AG04449 (cell line): ENCODE results near the gene MEIS2.

Experiments used
- CTCF ChIA-PET: fragments of 350-600 bp; formaldehyde crosslinking; extraction: SDS; loops from one replicate; lab custom pipeline; 2021; ENCODE audit warnings: antibody characterized with exemption; lab: Yijun Ruan, JAX
- POLR2A ChIA-PET: fragments of 400-600, 350-600 bp; formaldehyde crosslinking; extraction: SDS; loops from one replicate; lab custom pipeline; 2020; ENCODE audit warnings: antibody characterized with exemption, inconsistent platforms; lab: Yijun Ruan, JAX
- DNase-seq: peaks from one replicate; pipeline ENCODE4 v3.0.0-alpha.2; 2010; ENCODE audit warnings: low read depth, low spot score
- H3K4me3 ChIP-seq: 2 replicates; pipeline ENCODE4 v1.5.1; 2011; ENCODE audit warnings: low read depth, mild to moderate bottlenecking, control low read depth, low read length
- TF ChIP-seq, protein P1 (sequence below): IDR thresholded peaks from one replicate; pipeline ENCODE4 v1.5.1; 2011; ENCODE audit warnings: mild to moderate bottlenecking, moderate library complexity, low read length, control low read depth, inconsistent platforms; ENCODE audit not compliant: insufficient read depth; ENCODE audit errors: missing control alignments

MEIS2 gene

GRCh38 chr15:36940636-36941260, 159.6 kb downstream of the MEIS2 start:
- no peak overlapping the region for H3K4me3 ChIP-seq
- ChIA-PET CTCF (no interaction called here), POLR2A (no interaction called here)
- TF ChIP-seq, protein P1, sequence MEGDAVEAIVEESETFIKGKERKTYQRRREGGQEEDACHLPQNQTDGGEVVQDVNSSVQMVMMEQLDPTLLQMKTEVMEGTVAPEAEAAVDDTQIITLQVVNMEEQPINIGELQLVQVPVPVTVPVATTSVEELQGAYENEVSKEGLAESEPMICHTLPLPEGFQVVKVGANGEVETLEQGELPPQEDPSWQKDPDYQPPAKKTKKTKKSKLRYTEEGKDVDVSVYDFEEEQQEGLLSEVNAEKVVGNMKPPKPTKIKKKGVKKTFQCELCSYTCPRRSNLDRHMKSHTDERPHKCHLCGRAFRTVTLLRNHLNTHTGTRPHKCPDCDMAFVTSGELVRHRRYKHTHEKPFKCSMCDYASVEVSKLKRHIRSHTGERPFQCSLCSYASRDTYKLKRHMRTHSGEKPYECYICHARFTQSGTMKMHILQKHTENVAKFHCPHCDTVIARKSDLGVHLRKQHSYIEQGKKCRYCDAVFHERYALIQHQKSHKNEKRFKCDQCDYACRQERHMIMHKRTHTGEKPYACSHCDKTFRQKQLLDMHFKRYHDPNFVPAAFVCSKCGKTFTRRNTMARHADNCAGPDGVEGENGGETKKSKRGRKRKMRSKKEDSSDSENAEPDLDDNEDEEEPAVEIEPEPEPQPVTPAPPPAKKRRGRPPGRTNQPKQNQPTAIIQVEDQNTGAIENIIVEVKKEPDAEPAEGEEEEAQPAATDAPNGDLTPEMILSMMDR = no peak
- DNase-seq = no peak

DNA sequence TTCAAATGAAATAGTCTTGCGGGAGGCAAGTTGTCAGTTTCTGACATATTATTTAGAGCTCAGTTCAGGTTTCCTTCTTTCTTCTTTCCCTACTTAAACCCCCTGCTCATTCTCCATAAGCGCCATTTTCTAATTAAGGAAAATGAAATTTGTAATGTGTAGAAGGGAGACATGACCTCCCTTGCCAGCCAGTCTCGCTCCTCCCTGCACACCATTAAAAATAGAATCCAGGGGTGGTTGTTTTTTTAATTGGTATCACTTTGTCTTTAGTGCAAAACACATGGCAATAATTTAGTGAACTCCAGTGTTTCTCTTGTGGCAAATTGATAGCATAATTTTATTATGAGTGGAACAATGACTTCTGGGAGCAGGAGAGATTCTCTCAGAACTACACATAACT, 160.1 kb downstream of the MEIS2 start:
- ChIA-PET CTCF (no interaction called here), POLR2A (no interaction called here)
- no peak overlapping the region for H3K4me3 ChIP-seq
- TF ChIP-seq, protein P1 = no peak
- no peak for DNase-seq

- CTCF ChIA-PET = no interaction called here
- DNase-seq = no peak
- H3K4me3 ChIP-seq = no peak overlapping the region
- TF ChIP-seq, protein P1 = no peak
- POLR2A ChIA-PET = interaction anchor here (0.6 kb wide), 1 partner anchor 28 kb away, joined by 3 read pairs; no protein-coding TSS in a partner anchor
These were observed 161.6 kb downstream of the MEIS2 start for GRCh38 chr15:36938764-36939163.

DNA sequence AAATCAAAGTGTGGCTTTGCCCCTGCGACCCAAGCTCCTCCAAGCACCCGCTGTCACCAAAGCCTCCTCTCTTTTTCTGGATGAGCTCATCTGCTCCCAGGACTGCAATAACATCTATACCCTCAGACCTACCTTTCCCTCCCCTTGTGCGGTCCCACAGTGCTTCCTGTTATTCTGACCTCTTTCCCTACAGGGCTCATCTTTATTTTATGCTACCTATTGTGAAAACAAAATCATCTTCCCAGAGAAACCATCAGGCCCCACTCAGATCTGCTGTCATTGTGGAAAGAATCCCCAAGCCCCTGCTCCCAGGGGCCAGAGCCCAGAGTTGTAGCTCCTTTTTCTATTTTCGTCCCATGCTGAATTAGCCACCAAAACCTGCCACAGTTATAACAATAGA, 162.2 kb downstream of the MEIS2 start:
- CTCF ChIA-PET = no interaction called here
- TF ChIP-seq, protein P1 = no peak

DNA sequence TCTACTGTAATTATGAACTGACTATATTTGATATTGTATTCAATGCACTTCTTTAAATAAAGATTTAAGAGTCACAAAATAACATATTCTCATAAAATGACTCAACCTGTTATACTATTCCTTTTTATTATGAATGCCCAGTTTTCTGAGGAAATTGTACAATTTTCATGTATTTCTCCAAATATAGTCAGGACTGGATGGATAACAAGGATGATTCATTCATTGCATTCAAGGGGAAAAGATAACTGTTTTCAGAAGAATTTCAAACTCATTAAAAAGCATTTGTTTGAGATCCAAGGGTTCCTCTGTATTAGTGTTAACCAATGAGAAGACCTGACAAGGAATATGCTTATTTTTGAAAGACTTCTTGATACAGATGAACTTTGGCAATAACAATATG, 163.7 kb downstream of the MEIS2 start:
- DNase-seq = peak; percentile 12
- TF ChIP-seq, protein P1 = no peak
- ChIA-PET CTCF (no interaction called here), POLR2A (no interaction called here)
- H3K4me3 ChIP-seq = no peak overlapping the region

More for the DNA sequence above, 162.2 kb downstream of the MEIS2 start:
- no peak overlapping the region for H3K4me3 ChIP-seq
- POLR2A ChIA-PET = no interaction called here
- DNase-seq = no peak

DNA sequence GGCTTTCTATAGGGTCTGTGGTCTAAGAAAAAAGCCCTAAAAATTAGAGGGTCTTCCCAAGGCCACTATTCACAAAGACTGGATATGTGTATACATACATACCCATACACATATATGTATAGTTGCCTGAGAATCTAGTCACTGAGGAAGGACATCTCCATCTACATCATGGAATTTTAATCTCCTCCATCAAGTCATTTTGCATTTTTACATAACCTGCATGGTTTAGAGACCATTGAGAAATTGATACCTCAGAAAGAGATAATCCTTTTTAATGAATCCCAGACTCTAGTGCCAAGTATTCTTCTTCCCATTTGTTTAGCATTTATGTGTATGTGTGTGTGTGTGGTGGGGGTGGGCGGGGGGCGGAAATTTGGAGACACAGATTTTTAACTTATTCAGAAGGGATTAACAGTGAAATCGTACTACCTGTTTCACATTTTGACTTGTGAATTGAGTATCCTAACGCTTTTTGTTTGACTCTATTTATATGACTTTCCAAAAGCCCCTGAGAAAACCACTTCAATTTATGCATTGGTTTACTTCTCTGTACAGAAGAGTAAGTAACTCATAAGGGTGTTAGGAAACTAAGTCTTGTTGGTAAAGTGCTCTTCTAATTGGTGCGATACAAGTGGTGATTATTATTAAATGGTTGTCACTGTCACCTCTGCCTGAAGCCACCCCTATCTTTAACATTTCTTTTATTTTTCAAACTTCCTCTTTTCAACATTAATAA, 166.9 kb downstream of the MEIS2 start:
- no peak for DNase-seq
- ChIA-PET POLR2A (no interaction called here), CTCF (no interaction called here)
- TF ChIP-seq, protein P1 = no peak
- no peak overlapping the region for H3K4me3 ChIP-seq
